Peyer's patch (tissue), 4 donors: ENCODE results near the gene TAS1R2. TPM values are rescaled to one million over a fixed set of nuclear protein-coding genes. Genes with fewer than 3 reads are reported as not detected.

ENCODE experiments used
- DNase-seq, 3 donors: peaks; one replicate each; pipeline ENCODE4 v3.0.0-alpha.2; 2017 to 2019
- H3K27ac ChIP-seq, 4 donors: fragments of 200-600 bp; sonication (generic); one replicate each; pipeline ENCODE4 v1.5.1; 2016 to 2019
- H3K27me3 ChIP-seq, 2 donors: fragments of 200-600 bp; sonication (generic); one replicate each; pipeline ENCODE4 v1.5.1; 2019
- H3K36me3 ChIP-seq, 3 donors: fragments of 200-600 bp; sonication (generic); one replicate each; pipeline ENCODE4 v1.5.1; 2016 to 2019
- H3K4me1 ChIP-seq, 4 donors: fragments of 200-600 bp; sonication (generic); one replicate each; pipeline ENCODE4 v1.5.1; 2016 to 2019
- H3K4me3 ChIP-seq, 4 donors: fragments of 200-600 bp; sonication (generic); 1 replicate in 3 of 4; 2 replicates in 1 of 4; pipeline ENCODE4 v1.5.1; 2016 to 2019; ENCODE audit warnings: mild to moderate bottlenecking in 1 of 4
- H3K9me3 ChIP-seq, 4 donors: fragments of 200-600 bp; sonication (generic); one replicate each; pipeline ENCODE4 v1.5.1; 2016 to 2019; ENCODE audit warnings: mild to moderate bottlenecking in 1 of 4
- POLR2A ChIP-seq, 2 donors: fragments of 450-650 bp; IDR thresholded peaks; one replicate each; pipeline ENCODE4 v1.5.1; 2017; ENCODE audit warnings: antibody characterized with exemption in 2 of 2, mild to moderate bottlenecking in 2 of 2, moderate library complexity in 2 of 2
- total RNA-seq, 4 donors: library from RNA; depleted of rRNA; stranded (reverse); fragments of >200 nt; gene quantifications; one replicate each; pipeline ENCODE4 v1.1.0, GENCODE V29; 2016
- TF ChIP-seq, protein P1 (sequence below), 6 experiments: fragments of 450-650 bp in 4 of 6; fragments of 200-600 bp in 2 of 6; sonication (generic) in 1 of 6; IDR thresholded peaks; one replicate each; pipeline ENCODE4 v1.5.1; 2017 to 2019; ENCODE audit warnings: antibody characterized with exemption in 6 of 6, mild to moderate bottlenecking in 3 of 6, moderate library complexity in 1 of 6

TAS1R2 gene
- total RNA-seq, 4 donors from 2014 or later, result 0.35 TPM; not detected in 3

DNA sequence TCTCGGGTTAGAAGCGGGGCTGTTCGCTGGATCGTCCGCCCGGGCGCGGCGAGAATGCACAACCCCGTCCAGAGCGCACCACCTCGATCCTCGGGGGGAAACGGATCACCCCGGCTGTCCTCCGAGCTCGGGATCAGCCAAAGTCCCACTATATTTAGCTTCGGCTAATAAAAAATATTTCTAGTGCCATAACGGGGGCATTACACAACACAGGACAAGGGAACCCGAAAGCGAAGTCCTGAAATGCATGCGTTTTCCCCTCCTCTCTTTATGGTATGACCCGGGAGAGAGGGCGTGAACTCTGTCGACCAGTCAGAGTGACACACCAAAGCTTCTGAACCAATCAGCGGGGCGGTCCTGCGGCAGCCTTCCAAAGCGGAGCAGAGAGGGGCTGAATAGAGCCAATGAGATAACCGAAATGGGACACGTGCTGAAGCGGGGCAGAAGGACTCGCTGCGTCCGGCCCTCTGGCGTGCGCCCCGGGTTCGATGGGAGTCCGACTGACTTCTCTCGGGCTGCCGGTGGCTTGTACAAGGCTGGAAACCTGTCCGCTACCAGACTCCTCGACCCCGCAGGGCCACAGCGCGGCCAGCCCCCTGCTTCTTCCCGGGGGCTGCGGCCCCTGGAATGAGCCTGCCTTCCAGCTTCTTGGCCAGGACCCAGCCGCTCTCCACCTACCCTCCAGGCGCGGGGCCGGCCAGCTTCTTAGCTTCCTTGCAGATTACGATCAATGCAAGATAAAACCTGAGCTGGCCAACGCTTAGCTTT lies 43.2 kb upstream of the TAS1R2 start, which contains the start of gene ALDH4A1:
Gene ALDH4A1, minus strand, starts transcription at position 33 of the 768 bp plus-strand sequence. Its CDS starts 32 bp downstream, at position 1.
- no peaks in the 10 kb centered on the region for H3K27me3 ChIP-seq
- peaks cover 0 to 25% (median 6%) of the 10 kb centered on the region in 4 donors for H3K4me1 ChIP-seq
- no peaks in the 10 kb centered on the region for H3K9me3 ChIP-seq
- H3K27ac ChIP-seq, result peak within 1 kb of the TSS; percentile 83 to 88 (median 86)
- H3K36me3 ChIP-seq, result no peaks in the 10 kb centered on the region
- peak within 1 kb of the TSS; percentile 69 to 94 (median 82) for H3K4me3 ChIP-seq
- TF ChIP-seq POLR2A (IDR thresholded peaks at IDR 0.05), result peak in 1 of 2 donors; percentile 14
- TF ChIP-seq, protein P1, sequence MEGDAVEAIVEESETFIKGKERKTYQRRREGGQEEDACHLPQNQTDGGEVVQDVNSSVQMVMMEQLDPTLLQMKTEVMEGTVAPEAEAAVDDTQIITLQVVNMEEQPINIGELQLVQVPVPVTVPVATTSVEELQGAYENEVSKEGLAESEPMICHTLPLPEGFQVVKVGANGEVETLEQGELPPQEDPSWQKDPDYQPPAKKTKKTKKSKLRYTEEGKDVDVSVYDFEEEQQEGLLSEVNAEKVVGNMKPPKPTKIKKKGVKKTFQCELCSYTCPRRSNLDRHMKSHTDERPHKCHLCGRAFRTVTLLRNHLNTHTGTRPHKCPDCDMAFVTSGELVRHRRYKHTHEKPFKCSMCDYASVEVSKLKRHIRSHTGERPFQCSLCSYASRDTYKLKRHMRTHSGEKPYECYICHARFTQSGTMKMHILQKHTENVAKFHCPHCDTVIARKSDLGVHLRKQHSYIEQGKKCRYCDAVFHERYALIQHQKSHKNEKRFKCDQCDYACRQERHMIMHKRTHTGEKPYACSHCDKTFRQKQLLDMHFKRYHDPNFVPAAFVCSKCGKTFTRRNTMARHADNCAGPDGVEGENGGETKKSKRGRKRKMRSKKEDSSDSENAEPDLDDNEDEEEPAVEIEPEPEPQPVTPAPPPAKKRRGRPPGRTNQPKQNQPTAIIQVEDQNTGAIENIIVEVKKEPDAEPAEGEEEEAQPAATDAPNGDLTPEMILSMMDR (IDR thresholded peaks at IDR 0.05), result no peak
- peak; percentile 94 to 98 (median 94) for DNase-seq

DNA sequence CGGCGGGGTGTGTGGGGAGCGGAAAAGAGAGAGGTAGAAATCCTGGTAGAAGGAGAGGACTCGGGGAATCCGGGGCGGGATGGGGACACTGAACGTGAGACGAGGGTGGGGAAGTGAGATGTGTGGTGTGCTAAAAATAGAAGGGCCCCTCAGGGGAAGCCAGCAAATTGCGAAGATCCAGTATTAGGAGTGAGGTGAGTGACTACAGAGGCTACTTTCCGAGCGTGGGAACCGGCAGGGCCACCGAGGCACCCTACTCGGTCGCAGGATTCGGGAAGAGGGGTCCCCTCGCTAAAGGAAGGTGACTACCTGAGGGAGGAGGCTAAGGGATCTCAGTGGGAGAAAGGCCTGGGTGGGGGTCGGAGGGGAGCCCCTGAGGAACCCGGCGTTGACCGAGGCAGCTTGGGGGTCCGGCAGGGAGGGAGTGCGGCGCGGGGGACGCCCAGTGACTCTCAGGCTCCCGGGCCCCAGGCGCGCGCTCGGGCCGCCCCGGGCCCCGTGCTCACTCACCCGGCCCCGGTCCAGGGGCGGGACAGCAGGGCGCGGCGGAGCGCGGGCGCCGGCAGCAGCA lies 42.6 kb upstream of the TAS1R2 start:
- no peaks in the 10 kb centered on the region for H3K27me3 ChIP-seq
- no peaks in the 10 kb centered on the region for H3K36me3 ChIP-seq
- no peaks in the 10 kb centered on the region for H3K9me3 ChIP-seq
- H3K27ac ChIP-seq, result peak overlapping the region; percentile 83 to 88 (median 86)
- DNase-seq, result peak in 1 of 3 donors; percentile 20
- H3K4me1 ChIP-seq, result peaks cover 0 to 18% (median 6%) of the 10 kb centered on the region in 4 donors
- TF ChIP-seq, protein P1 (IDR thresholded peaks at IDR 0.05), result no peak
- peak in 1 of 2 donors; percentile 13 for TF ChIP-seq POLR2A (IDR thresholded peaks at IDR 0.05)
- H3K4me3 ChIP-seq, result peak overlapping the region; percentile 69 to 94 (median 82)

DNA sequence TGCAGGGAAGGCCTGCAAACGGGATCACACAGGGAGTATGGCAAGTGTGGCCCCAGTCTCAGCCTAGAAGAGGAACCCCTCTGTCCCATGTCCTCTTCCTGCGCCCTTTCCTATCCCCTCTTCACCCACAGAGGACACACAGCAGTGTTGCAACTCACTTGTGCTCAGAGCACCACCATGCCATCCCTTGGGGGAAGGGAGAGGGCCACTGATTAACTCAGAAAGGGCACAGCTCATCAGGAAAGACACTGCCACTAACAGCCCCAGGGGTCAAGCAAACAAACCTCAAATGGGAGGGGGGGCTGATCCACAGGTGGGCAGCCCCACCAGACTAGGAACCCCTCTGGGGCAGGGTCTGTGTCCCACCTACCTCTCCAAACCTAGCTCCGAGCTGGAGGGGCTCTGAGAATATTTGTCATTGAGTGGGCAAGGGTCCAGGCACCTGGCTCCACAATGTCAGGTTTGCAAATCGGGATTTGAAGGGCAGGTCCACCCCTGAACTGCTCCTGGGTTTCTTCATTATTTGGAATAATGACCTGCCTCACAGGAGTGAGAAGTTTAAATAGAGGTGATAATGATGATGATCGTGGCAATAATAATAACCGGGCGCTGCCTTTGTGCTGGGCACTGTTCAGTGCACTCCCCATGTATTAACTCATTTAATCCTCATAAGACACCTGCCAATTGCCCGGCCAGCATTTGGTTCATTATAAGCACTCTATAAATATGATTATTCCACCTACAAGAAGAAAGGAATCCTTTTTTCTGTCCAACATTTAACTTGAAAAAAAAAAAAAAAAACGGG lies 41.9 kb upstream of the TAS1R2 start:
- TF ChIP-seq POLR2A (IDR thresholded peaks at IDR 0.05), result no peak

DNA sequence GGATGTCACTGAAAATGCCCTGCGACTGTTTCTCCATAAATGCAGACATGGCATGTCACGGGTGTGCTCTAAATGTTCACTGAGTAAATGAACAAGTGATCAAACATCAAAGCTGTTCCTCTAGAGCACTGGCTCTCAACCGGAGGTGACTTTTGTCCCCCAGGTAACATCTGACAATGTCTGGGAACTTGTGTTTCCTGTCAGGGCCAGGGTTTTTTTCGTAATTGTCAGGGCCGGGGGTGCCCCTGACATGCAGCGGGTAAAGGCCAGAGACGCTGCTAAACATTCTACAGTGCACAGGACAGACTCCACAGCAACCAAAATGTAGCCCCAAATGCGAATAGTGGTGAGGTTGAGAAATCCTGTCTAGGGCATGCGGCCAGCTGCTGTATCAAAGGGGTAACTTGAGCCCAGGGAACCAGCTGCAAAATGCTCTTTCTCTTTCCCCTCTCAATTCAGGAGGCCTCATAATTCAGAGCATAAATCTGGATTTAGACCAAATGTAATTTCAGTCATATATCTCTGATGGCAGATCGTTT lies 40.9 kb upstream of the TAS1R2 start:
- H3K4me3 ChIP-seq, result no peak overlapping the region
- H3K27ac ChIP-seq, result no peak overlapping the region
- TF ChIP-seq, protein P1 (IDR thresholded peaks at IDR 0.05), result no peak
- no peak for TF ChIP-seq POLR2A (IDR thresholded peaks at IDR 0.05)
- no peaks in the 10 kb centered on the region for H3K36me3 ChIP-seq
- DNase-seq, result no peak
- H3K27me3 ChIP-seq, result no peaks in the 10 kb centered on the region
- H3K9me3 ChIP-seq, result no peaks in the 10 kb centered on the region
- H3K4me1 ChIP-seq, result peaks cover 0 to 18% (median 6%) of the 10 kb centered on the region in 4 donors

More for the DNA sequence above, 41.9 kb upstream of the TAS1R2 start:
- Histone ChIP-seq H3K4me3 (peak overlapping the region; percentile 69 to 94 (median 82)), H3K4me1 (peaks cover 0 to 18% (median 6%) of the 10 kb centered on the region in 4 donors), H3K27me3 (no peaks in the 10 kb centered on the region), H3K36me3 (no peaks in the 10 kb centered on the region), H3K9me3 (no peaks in the 10 kb centered on the region), H3K27ac (no peak overlapping the region)
- DNase-seq, result no peak

DNA sequence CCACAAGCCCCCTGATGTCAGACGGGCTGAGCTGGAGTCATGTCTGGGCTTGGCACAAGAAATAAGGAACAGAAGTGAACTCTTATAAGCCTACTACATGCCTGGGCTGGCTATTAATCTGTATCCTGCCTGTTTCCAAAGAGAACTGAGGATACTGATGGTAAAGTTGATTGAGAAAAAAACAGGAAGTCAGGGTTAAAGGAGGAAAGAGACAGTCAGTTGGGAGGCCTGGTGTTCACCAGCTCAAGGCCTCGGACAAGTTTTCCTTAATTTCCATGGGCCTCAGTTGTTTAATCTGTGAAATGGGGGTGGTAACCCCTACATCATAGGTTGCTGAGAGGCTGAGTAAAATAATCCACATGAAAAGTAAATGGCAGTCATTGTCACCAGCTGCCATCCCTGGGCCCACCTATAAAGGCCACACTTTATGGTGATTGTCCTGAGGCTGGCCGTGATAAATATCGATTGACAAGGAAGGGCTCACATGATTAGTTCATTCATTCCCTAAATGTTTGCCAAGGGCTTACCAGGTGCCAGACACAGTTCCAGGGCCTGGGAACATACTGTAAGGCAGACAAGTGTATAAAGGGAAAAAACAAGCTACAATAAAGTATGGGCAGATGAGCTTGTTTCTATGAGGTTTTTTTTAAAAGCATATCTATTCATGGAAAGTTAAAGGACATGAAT lies 40.0 kb upstream of the TAS1R2 start:
- H3K9me3 ChIP-seq, result no peaks in the 10 kb centered on the region
- no peak overlapping the region for H3K27ac ChIP-seq
- DNase-seq, result no peak
- no peak overlapping the region for H3K4me3 ChIP-seq
- no peaks in the 10 kb centered on the region for H3K36me3 ChIP-seq
- TF ChIP-seq, protein P1 (IDR thresholded peaks at IDR 0.05), result no peak
- TF ChIP-seq POLR2A (IDR thresholded peaks at IDR 0.05), result no peak
- no peaks in the 10 kb centered on the region for H3K27me3 ChIP-seq
- peaks cover 0 to 18% (median 6%) of the 10 kb centered on the region in 4 donors for H3K4me1 ChIP-seq
